Body of pancreas (tissue), 4 donors: ENCODE results near the gene PLCXD1. TPM values are rescaled to one million over a fixed set of nuclear protein-coding genes. Genes with fewer than 3 reads are reported as not detected.
A peak's percentile ranks its signal among the peaks of the same experiment; 100 is the strongest.
"Not testable (repeated sequence)": the region's sequence is repeated elsewhere in the genome, so short reads cannot be mapped to it uniquely, and the experiment has no call there.

Experiments
- ATAC-seq: fragments of 150-250 bp; one replicate; pipeline ENCODE4 v1.9.1; 2016
- DNase-seq, 4 donors: peaks; one replicate each; pipeline ENCODE4 v3.0.0-alpha.2; 2019
- H3K27ac ChIP-seq, 4 donors: fragments of 200-600 bp; sonication (generic); 1 replicate in 3 of 4; 2 replicates in 1 of 4; pipeline versions ENCODE4 v1.5.1 to v1.6.1; 2016 to 2019; ENCODE audit warnings: mild to moderate bottlenecking in 1 of 4, mixed read lengths in 1 of 4, moderate library complexity in 1 of 4
- H3K27me3 ChIP-seq, 2 donors: fragments of 200-600 bp; sonication (generic); one replicate each; pipeline ENCODE4 v1.6.0; 2016; ENCODE audit warnings: mild to moderate bottlenecking in 1 of 2
- H3K36me3 ChIP-seq, 2 donors: fragments of 200-600 bp; sonication (generic); replicated peaks in 1 of 2; 2 replicates each; pipeline ENCODE4 v1.5.1; 2016; ENCODE audit warnings: low read depth in 2 of 2; ENCODE audit not compliant: insufficient read depth in 1 of 2
- H3K4me1 ChIP-seq: fragments of 200-600 bp; sonication (generic); one replicate; pipeline ENCODE4 v1.6.0; 2016
- H3K4me3 ChIP-seq, 2 donors: fragments of 200-600 bp; sonication (generic); 1 replicate in 1 of 2; 2 replicates in 1 of 2; pipeline ENCODE4 v1.5.1; 2016 to 2019
- H3K9me3 ChIP-seq, 3 donors: fragments of 200-600 bp; sonication (generic); 1 replicate in 2 of 3; 2 replicates in 1 of 3; pipeline ENCODE4 v1.5.1; 2016
- CTCF ChIP-seq, 7 experiments: fragments of 450-650 bp in 4 of 7; fragments of 200-600 bp in 3 of 7; sonication (generic) in 3 of 7; IDR thresholded peaks; one replicate each; pipeline ENCODE4 v1.5.1; 2016 to 2019; ENCODE audit warnings: antibody characterized with exemption in 7 of 7
- POLR2A ChIP-seq, 3 donors: fragments of 450-650 bp; IDR thresholded peaks; one replicate each; pipeline ENCODE4 v1.6.1; 2016; ENCODE audit warnings: antibody characterized with exemption in 3 of 3, mild to moderate bottlenecking in 2 of 3
- WGBS, 2 donors: methylation state at CpG; one replicate each; pipeline ENCODE4 v1.1.5; 2017; 5-methylcytosine and 5-hydroxymethylcytosine counted together
- intact Hi-C: fragments of 100-400 bp; cut with DNase I; formaldehyde crosslinking; loops from one replicate; pipeline ENCODE4 v1.15.1; 2023
- total RNA-seq, 2 donors: library from RNA; depleted of rRNA; stranded (reverse); fragments of >200 nt; gene quantifications; one replicate each; pipeline ENCODE4 v1.1.0, GENCODE V29; 2016

Gene PLCXD1
- total RNA-seq, 2 donors from 2014 or later: 4.2 to 7.3 TPM

GRCh38 chrX:319579-320125 is 38.5 kb downstream of the PLCXD1 start:
- H3K36me3 ChIP-seq: peaks cover 0 to 6% of the 10 kb centered on the region in 2 donors
- TF ChIP-seq CTCF (IDR thresholded peaks at IDR 0.05) (no peak), POLR2A (IDR thresholded peaks at IDR 0.05) (no peak)

GRCh38 chrX:320126-320783 is 39.1 kb downstream of the PLCXD1 start:
- TF ChIP-seq CTCF (IDR thresholded peaks at IDR 0.05) (no peak), POLR2A (IDR thresholded peaks at IDR 0.05) (peak in 1 of 3 donors; percentile 21)
- intact Hi-C loops: no loop called here
- WGBS, 2 donors: 0% methylated on average over 13 to 24 of the region's 24 CpGs
- Histone ChIP-seq H3K27me3 (no peaks in the 10 kb centered on the region), H3K27ac (peak overlapping the region in 3 of 4 donors; percentile 75 to 97 (median 84)), H3K4me1 (peaks cover 25% of the 10 kb centered on the region), H3K36me3 (no peaks in the 10 kb centered on the region), H3K4me3 (peak overlapping the region; percentile 53 to 71), H3K9me3 (no peaks in the 10 kb centered on the region)
- ATAC-seq (no peak), DNase-seq (peak; percentile 31 to 53 (median 43))

More at GRCh38 chrX:319579-320125, 38.5 kb downstream of the PLCXD1 start:
- ATAC-seq: no peak
- intact Hi-C loops: no loop called here
- no peaks in the 10 kb centered on the region for H3K9me3 ChIP-seq
- peak in 1 of 4 donors; percentile 17 for DNase-seq
- WGBS, 2 donors: 1% methylated on average over 12 to 41 of the region's 41 CpGs
- peak overlapping the region in 3 of 4 donors; percentile 75 to 97 (median 84) for H3K27ac ChIP-seq
- no peaks in the 10 kb centered on the region for H3K27me3 ChIP-seq
- peak overlapping the region; percentile 53 to 71 for H3K4me3 ChIP-seq
- peaks cover 25% of the 10 kb centered on the region for H3K4me1 ChIP-seq

GRCh38 chrX:323721-324628 is 42.8 kb downstream of the PLCXD1 start:
- no peak for TF ChIP-seq POLR2A (IDR thresholded peaks at IDR 0.05)
- peak in 1 of 7 experiments; percentile 35 for TF ChIP-seq CTCF (IDR thresholded peaks at IDR 0.05)
- H3K27ac ChIP-seq: no peak overlapping the region
- ATAC-seq (peak; percentile 52), DNase-seq (peak in 3 of 4 donors; percentile 79 to 88 (median 88))
- no peaks in the 10 kb centered on the region for H3K9me3 ChIP-seq
- no peaks in the 10 kb centered on the region for H3K36me3 ChIP-seq
- intact Hi-C loops: no loop called here
- no peak overlapping the region for H3K4me3 ChIP-seq
- peaks cover 21% of the 10 kb centered on the region for H3K4me1 ChIP-seq
- no peaks in the 10 kb centered on the region for H3K27me3 ChIP-seq
- 65 to 66% methylated on average over 18 to 35 of the region's 38 CpGs for WGBS, 2 donors

- H3K27me3 ChIP-seq, H3K9me3 ChIP-seq, intact Hi-C loops, H3K36me3 ChIP-seq, H3K4me3 ChIP-seq, ATAC-seq, H3K27ac ChIP-seq: not testable (repeated sequence)
- peaks cover 19% of the 10 kb centered on the region for H3K4me1 ChIP-seq
- WGBS, 2 donors: 73 to 81% methylated on average over 5 to 14 of the region's 14 CpGs
- DNase-seq: peak in 2 of 4 donors; percentile 7 to 9
Measured at GRCh38 chrX:324664-325063, 43.5 kb downstream of the PLCXD1 start.

- H3K27me3 ChIP-seq: peaks cover 0 to 13% of the 10 kb centered on the region in 2 donors
- peak in 1 of 4 donors; percentile 4 for DNase-seq
- TF ChIP-seq CTCF (IDR thresholded peaks at IDR 0.05) (no peak), POLR2A (IDR thresholded peaks at IDR 0.05) (no peak)
Measured at GRCh38 chrX:327660-328126, 46.5 kb downstream of the PLCXD1 start.

More at GRCh38 chrX:327660-328126, 46.5 kb downstream of the PLCXD1 start:
- Histone ChIP-seq H3K4me1 (peaks cover 16% of the 10 kb centered on the region), H3K4me3 (no peak overlapping the region), H3K36me3 (no peaks in the 10 kb centered on the region), H3K9me3 (no peaks in the 10 kb centered on the region), H3K27ac (no peak overlapping the region)
- intact Hi-C loops: no loop called here
- ATAC-seq: no peak
- WGBS, 2 donors: 84 to 96% methylated on average over 4 to 25 of the region's 33 CpGs
